GM21737 (cell line): ENCODE measurements around the gene NEIL3.

Source experiments
- ATAC-seq: cut with Tn5 transposase; IDR thresholded peaks from one replicate; pipeline ENCODE4 v1.9.1; 2021; ENCODE audit warnings: mild to moderate bottlenecking, moderate library complexity; ENCODE audit not compliant: unreplicated experiment

NEIL3 gene

DNA sequence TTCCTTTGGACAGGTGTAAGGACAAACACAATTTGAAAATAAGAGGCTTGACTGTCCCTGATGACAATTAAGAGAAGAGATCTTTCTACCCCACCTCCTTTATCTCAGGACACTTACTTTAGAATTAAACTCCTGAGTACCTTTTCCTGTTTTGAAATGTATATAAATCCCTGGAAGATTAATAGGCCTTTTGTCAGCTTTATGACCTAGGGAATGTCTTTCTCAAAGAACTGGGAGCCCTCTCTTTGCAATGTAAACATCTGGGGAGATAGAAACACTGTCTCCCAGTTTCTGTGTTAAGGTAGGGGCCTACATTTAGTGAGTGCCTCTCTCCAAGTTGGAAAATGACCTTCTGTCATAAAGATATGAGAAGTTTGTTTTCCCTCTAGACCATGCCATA is 100.9 kb downstream of the NEIL3 start:
- no peak for ATAC-seq

DNA sequence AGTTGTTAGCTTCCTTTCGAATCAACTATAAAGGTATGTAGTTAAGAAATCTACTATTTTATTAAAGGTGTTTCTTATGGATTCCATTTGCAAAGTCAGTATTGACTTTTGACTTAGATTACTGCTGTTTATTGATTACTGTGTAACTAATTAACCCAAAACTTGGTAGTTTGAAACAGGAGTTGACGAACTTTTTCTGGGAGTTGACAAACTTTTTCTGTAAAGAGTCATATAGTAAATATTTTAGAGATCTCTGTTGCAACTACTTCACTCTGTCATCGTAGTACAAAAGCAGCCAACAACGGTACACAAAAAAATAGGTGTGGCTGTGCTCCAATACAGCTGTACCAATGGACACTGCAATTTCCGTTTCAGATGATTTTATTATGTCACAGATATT is 102.3 kb downstream of the NEIL3 start:
- ATAC-seq: no peak
